Stimulated activated CD4-positive, alpha-beta T cell treated with anti-CD3 and anti-CD28 coated beads, Interleukin-12 subunit alpha, Interleukin-12 subunit beta, amount 100 ng/mL, for 48 hours (primary cell): ENCODE data around the gene TOP2A.
A peak's percentile ranks its signal among the peaks of the same experiment; 100 is the strongest.
"Not testable (repeated sequence)": the region's sequence is repeated elsewhere in the genome, so short reads cannot be mapped to it uniquely, and the experiment has no call there.

ENCODE experiments used
- DNase-seq, 3 donors: peaks; one replicate each; pipeline ENCODE4 v3.0.0-alpha.2; 2020; ENCODE audit warnings: low read depth in 2 of 3, low spot score in 1 of 3

The TOP2A gene

DNA sequence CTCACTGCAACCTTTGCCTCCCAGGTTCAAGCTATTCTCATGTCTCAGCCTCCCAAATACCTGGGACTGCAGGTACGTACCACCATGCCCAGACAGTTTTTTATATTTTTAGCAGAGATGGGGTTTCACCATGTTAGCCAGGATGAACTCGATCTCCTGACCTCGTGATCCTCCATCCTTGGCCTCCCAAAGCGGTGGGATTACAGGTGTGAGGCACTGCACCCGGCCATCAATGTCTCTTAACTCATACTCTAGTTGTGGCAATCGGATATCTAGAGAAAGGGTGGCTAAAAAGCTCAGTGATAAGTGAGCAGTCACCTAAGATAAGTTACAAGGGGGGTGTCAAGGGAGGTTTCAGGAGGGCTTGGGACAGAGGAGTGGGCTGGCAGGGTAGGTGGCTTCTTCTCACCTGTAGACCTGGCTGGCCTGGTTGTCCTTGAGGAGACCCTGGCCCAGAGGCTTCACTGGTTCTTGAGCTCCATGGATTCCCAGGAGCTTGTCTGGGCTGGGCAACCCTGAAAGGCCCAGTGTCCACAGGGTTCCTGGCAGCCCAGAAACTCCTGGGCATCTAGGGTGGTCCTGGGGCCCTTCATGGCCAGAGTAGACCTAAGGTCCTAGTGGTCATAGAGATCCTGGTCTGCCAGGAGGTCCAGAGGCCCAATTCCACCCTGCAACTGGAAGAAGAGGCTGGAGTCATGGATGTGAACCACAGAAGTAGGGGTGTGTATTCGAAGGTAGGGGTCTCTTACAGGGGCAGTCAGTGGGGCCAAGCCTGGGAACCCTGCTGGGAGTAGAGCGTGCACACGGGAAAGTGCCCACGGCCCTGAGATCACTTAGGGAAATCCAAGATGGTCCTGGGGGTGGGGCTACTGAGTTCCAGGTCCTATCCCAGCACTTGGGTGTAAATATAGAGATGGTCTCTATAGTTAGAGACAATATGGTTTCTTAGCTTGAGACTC is 12.9 kb upstream of the TOP2A start:
- DNase-seq = no peak

DNA sequence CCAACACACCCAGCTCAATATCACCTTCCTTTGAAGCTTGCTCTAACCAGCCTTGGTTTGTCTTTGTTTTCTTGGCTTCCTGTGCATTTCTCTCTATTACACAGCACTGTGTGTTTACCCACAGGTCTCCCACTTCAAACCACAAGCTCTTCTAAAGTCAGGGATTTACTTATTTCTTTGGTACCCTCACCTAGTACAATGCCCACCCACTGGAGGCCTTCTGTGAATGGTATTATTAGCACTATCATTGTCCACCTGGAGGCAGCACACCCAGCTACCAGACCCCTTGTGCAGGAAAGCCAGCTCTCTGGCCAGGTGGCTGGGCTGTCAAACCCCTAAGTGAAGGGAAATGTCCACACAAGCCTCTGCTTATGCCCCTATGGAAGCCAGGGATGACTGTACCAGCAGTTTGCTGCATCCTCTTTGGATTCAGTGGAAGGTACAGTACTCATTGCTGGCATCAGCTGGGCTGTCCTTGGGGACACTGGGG is 9.4 kb upstream of the TOP2A start:
- no peak for DNase-seq

DNA sequence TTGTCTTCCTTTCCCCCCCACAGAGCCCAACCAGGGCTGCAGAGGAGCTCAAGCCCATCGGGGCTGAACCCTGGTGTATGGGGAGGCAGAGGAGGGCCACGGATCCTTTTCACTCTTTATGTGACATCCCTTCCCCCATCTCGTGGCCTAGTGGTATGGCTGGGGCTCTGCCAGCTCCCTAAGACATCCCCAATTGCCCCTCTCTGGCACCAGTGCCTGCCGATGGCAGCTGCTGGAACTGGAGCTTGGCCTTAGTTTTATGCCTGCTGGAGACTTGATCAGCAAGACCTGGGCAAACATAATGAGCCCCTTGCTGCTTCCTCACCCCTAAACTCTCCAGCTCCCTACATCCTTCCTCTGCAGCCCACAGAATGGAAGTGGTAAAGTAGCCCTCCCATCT is 8.0 kb upstream of the TOP2A start:
- DNase-seq = no peak

DNA sequence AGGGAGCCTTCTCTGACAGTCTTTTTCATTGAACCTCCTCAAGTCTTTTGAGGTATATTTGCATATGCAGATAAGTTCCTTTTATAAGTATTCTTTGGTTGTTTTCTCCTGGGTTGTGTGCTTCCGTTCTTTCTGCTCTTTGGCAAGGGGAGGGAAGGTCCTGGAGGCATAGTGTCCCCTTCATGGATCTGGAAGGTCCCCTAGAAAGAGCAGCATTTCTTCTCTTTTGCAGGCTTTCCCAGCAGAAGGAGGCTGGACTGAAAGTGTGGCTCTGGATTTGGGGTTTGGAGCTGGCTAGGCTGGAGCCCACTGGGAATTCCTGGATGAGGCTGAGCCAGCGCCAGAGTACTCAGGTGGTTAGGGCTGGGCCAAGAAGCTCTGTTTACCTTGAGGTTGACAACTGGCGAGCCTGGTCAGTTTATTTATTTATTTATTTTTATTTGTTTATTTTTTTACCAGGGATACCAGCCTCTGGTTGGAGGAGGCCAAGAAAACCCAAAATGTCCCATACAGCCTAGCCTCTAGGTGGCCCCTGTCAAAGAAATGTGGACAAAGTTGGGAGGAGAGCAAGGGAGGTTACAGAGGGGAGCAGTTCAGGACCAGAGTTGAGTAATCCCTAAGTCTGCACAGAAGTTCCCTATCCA is 5.4 kb upstream of the TOP2A start:
- DNase-seq = no peak

DNA sequence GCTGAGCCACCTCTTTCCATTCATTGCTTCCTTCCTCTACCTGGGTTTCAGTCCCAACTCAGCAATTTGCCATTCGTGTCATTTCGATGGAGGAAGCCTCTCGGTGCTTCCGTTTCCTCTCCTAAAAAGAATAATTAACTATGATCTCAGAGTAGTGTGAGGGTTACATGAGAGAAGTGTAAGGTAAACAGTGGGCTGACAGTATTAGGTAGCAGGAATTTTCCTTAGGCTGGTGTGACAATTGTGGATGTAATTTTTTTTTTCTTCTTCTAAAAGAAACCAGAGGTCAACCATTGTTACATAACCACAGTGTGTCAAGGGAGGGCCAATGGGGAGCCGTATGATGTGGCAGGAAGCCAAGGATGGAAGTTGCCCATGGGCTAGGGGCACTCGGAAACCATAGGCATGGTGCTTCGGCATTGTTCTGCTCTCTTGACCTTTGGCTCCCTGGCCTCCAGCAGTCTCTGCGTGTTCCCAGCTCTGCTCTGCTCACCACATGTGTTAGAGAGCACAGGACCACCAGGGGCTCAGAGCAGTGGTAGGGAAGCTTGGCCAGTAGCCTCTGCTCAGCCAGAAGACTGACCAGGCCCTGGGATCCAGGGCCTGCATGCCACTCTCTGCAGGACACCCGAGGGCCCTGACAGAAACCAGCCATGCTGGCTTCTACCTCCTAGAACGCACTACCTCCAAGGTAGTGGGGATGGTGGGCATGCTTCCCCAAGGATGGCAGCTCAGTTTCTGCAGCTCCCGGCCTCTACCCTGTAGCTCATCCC is 2.0 kb upstream of the TOP2A start:
- no peak for DNase-seq

DNA sequence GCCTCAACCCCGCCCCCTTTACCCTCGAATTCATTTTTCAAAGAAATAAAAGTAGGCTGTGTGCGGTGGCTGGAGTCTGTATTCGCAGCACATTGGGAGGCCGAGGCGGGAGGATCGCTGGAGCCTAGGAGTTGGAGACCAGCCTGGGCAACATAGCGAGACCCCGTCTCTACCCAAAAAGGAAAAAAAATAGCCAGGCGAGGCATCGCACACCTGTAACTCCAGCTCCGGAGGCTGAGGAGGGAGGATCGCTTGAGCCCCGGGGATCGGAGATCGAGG is 671 bp upstream of the TOP2A start:
- DNase-seq = no peak

DNA sequence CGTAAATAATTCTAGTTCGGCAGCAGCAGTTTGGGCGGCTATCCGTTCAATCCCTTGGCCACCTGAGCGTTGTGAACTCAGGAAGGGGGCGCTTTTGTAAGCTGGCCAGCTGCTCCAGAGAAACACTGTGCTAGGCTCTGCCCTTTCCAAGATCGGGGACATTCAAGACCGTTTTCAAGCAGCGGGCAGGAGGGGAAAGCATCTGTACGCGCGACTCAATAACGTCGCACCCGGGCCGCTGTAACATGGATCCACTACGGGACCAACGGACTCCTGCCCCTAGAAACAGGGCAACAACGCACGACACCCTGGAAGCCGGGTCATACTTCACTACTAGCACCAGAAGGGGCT is 463 bp downstream of the TOP2A start:
- peak in 1 of 3 donors; percentile 20 for DNase-seq

DNA sequence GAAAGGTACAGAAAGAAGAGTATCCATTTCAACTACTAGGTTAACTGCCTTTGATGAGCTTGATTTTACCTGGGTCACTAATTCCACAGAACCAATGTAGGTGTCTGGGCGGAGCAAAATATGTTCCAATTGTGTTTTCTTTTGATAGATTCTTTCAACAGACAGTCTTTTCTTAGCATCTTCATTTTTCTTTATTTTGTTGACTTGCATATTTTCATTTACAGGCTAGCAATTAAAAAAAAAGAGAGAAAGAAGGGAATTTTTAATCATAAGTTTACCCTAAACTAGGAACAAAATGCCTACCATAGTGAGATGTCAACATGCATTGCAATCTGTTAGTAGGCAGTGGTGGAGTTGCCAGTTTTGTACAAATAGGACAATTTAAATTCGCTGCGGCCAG is 1.0 kb downstream of the TOP2A start:
- DNase-seq = no peak

DNA sequence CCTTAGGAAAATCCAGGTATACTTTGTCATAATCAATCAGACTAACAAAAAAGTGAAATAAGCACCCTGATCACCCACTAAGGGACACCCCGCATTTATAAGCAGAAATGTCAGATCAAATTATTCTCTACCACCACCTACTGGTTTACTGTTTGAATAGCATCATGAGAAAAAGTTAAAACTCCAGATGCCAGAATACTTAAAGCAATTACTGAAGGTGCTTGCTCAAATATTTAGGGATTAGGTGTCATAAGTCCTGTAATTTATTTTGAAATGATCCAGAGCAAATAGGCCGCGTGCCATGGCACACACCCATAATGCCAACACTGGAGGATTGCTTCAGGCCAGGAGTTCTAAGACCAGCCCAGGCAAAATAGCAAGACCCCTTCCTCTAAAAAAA is 2.3 kb downstream of the TOP2A start:
- DNase-seq = no peak

DNA sequence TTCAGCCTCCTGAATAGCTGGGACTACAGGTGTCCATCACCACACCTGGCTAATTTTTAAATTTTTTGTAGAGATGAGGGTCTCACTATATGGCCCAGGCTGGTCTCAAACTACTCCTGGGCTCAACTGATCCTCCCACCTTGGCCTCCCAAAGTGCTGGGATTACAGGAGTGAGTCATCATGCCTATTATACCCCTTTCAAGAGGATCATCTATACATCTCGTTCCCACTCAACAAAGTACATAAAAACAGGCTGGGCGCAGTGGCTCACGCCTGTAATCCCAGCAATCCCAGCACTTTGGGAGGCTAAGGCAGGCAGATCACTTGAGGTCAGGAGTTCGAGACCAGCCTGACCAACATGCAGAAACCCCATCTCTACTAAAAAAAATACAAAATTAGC is 3.4 kb downstream of the TOP2A start:
- not testable (repeated sequence) for DNase-seq

DNA sequence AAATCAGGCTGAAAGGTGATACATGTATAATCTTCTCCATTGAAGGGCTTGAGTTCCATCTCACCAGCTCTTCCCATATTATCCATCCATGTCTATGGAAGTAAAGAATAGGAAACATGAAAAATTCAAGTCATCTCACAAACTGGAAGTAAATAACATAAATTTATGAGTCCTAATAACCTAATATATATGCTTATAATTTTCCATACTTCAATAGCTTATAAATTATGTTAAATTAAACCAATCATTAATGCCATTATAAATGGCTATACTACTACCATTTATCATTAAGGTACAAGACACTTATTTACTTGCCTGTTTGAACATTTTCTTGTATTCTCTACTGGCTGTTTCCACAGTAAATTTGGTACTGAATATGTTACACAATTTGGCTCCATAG is 4.8 kb downstream of the TOP2A start:
- DNase-seq = no peak

DNA sequence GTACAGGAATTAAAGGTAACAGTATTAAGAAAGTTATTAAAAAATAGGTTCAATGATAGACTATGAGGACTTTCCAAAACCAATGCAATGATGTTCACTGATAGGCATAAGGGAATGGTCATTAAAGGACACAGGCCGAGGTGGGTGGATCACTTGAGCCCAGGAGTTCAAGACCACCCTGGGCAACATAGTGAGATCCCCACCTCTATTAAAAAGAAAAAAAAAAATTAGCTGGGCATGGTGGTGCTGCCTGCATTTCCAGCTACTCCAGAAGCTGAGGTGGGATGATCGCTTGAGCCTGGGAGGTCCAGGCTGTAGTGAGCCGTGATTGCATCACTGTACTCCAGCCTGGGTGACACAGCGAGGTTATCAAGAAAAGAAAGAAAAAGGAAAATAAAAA is 5.9 kb downstream of the TOP2A start:
- DNase-seq = no peak

DNA sequence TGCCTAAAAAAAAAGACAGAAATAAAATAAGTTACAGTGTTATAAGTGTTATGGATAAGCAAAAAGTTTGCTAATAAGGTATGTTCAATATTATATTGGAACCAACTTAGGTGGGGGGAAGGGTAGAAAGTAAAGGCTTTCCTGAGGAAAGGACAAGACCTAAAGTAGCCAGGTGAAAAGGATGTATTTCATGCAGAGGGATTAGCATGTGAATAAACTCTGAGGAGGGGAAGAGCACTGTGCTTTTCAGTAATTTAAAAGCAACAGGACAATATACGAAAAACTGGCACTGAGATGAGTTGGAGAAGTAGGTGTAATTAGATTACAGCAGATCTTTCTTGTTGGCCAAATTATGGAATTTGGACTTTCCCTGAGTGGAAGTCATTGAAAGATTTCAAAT is 7.6 kb downstream of the TOP2A start:
- DNase-seq = no peak

DNA sequence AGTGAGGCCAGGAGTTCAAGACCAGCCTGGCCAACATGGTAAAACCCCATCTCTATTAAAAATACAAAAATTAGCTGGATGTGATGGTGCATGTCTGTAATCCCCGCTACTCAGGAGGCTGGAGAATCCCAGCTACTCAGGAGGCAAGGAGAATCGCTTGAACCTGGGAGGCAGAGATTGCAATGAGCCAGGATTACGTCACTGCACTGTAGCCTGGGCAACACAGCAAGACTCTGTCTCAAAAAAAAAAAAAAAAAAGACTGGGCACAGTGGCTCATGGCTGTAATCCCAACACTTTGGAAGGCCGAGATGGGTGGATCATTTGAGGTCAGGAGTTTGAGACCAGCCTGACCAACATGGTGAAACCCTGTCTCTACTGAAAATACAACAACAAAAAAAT is 8.2 kb downstream of the TOP2A start:
- DNase-seq = not testable (repeated sequence)

DNA sequence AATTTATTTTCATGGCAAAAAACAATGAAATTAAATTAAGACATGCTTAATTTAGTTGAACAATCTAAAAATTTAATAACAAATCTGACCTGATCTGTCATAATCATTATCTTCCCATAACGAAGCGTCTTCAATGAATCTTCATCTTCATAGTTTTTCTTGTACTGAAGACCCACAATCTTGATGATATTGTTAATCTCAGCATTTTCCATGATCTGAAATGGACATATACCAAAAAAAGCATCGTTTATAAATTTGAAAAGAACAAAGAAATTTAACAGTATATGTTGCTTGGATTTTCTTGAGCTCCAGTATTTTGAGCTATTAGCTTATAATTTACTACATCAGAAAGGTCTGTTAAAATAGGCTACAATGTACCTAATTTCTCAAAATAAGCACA is 10.2 kb downstream of the TOP2A start:
- no peak for DNase-seq

DNA sequence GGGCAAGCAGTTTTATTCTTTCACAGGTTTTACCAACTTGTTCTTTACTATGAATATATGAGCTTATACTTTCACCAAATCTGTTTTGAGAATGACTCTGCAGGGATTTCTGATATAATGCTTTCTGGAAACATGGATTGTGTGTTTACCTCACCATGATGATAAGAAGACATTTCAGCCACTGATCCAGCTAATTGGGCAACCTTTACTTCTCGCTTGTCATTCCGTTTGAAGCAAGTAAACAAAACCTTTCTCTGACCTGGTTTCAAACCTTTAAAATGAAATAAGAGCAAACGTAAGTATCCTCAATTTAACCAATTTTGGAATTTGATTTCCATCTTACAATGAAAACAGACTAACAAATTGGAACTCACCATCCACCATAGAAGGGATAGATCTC is 13.7 kb downstream of the TOP2A start:
- DNase-seq = no peak

DNA sequence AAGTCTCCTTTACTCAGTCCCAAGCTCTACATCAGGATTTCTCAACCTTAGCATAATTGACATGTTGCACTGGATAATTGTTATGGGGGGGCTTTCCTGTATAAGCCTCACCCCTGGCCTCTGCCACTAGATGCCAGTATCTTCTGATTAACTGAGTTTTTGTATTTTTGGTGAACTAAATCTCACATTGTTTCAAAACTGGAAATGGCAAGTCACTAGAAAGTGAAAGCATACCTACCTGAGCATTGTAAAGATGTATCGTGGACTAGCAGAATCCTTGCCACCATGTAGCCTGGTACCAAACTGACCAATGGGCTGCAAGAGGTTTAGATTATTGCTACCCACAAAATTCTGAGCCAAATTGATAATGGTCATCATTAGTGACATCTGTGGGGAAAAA is 15.0 kb downstream of the TOP2A start:
- DNase-seq = no peak

DNA sequence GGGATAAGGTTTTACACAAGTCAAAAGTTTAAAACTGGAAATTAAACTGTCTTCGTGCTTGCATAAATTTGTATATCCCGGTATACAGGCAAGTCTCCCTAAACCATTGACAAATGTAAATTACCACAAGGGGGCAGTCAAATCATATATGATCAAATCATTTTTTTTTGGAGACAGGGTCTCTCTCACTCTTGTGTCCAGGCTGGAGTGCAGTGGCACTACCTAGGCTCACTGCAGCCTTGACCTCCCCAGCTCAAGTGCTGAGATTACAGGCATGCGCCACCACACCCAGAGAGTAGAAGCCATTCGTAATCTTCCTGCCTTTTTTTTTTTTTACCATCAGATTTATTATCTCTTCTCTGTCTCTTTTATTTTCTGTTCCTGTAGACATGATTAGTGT is 18.5 kb downstream of the TOP2A start:
- DNase-seq = no peak

DNA sequence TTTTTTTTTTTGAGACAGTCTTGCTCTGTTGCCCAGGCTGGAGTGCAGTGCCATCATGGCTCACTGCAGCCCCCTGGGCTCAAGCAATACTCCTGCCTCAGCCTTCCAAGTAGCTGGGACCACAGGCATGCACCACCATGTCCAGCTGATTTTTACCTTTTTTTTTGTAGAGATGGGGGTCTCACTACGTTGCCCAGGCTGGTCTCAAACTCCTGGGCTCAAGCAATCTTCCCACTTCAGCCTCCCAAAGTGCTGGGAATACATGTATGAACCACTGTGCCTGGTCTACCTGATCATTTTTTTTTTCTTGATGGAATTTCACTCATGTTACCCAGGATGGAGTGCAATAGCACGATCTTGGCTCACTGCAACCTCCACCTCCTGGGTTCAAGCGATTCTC is 31.1 kb downstream of the TOP2A start:
- DNase-seq = not testable (repeated sequence)

DNA sequence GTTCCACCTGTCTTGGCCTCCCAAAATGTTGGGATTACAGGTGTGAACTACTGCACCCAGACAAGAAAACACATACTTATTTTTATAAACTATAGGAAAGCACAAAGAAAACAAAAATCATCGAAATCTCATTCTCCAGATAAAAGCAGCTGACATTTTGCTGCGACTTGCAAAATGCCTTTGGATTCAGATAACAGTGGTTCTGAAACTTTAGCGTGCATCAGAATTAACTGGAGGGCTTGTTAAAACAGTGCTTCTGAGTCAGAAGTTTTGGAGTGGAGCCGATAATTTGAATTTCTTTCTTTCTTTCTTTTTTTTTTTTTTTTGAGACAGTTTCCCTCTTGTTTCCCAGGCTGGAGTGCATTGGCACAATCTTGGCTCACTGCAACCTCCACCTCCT is 35.4 kb downstream of the TOP2A start:
- no peak for DNase-seq

DNA sequence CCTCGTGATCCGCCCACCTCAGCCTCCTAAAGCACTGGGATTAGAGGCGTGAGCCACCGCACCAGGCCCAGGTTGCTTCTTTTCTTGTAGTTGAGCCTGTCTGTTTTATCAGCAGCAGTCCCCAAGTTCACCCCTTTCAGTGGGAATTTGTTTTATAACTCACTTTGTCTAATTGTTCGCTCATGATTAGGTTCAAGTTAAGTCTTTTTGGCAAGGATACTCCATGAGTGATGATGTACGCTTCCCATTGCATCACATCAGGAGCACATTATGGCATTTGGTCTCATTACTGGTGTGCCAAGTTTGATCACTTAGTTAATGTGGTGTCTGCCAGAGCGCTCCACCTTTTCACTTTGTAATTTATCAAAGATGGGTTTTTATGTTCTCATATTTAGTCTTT is 38.7 kb downstream of the TOP2A start:
- DNase-seq = no peak

DNA sequence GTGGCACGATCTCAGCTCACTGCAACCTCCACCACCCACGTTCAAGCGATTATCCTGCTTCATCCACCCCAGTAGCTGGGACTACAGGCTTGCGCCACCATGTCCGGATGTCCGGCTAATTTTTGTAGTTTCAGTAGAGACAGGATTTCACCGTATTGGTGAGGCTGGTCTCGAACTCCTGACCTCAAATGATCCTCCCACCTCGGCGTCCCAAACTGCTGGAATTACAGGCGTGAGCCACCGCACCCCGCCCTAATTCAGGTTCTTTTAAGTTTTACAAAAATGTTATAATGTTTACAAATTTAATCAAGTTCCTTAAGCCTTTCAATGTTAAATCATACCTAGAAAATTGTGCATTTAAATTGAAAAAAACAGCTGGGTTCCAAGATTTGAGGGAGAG is 39.9 kb downstream of the TOP2A start:
- no peak for DNase-seq
